Chondrocyte (in vitro differentiated cells): ENCODE data around the gene ASCC2. TPM values are rescaled to one million over a fixed set of nuclear protein-coding genes. Genes with fewer than 3 reads are reported as not detected.

Experiments used
- DNase-seq: peaks from one replicate; pipeline ENCODE4 v3.0.0; 2021; ENCODE audit warnings: mixed read lengths, low spot score
- H3K27ac Mint-ChIP-seq: one replicate; pipeline ENCODE4 v1.8.0; 2021; ENCODE audit warnings: mild to moderate bottlenecking, moderate library complexity, mixed read lengths; ENCODE audit not compliant: unreplicated experiment
- H3K27me3 Mint-ChIP-seq: 2 replicates; pipeline ENCODE4 v1.8.0; 2021; ENCODE audit warnings: low read depth, mixed read lengths
- H3K36me3 Mint-ChIP-seq: 2 replicates; pipeline ENCODE4 v1.8.0; 2021; ENCODE audit warnings: low read depth, mixed read lengths
- H3K4me1 Mint-ChIP-seq: 2 replicates; pipeline ENCODE4 v1.8.0; 2021; ENCODE audit warnings: low read depth, mild to moderate bottlenecking, mixed read lengths
- H3K4me3 Mint-ChIP-seq: one replicate; pipeline ENCODE4 v1.8.0; 2021; ENCODE audit warnings: mild to moderate bottlenecking, moderate library complexity, mixed read lengths; ENCODE audit not compliant: unreplicated experiment
- H3K9me3 Mint-ChIP-seq: 2 replicates; pipeline ENCODE4 v1.8.0; 2021; ENCODE audit warnings: low read depth, mixed read lengths
- total RNA-seq: library from RNA; stranded (reverse); gene quantifications from 3 replicates; pipeline ENCODE4 v1.2.1, GENCODE V29; 2021
- TF ChIP-seq, protein P1 (sequence below): fragments of 200-600 bp; sonication (generic); IDR thresholded peaks from 2 replicates; pipeline ENCODE4 v1.5.0; 2021; ENCODE audit warnings: antibody characterized with exemption, mild to moderate bottlenecking, moderate library complexity

ASCC2 gene
- total RNA-seq, 1 donor from 2014 or later, result 43.2 TPM

DNA sequence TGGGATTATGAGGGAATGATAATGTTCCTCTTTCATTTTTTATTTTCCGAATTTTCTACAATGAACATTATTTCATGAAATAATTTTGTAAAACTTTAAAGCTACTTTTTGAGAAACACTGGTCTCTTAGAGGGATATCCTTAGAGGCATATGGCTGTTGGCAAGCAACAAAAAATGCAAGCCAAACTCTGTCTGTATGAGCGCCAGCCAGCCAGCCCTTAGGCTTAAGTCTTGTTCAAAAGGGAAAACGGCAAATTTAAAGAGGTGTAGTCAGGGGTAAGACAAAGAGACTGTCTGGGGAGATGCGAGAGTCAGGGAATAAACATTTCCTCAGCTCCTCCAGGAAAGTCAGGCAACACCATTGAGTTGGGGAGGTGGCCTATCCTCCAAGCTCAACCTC, 22.5 kb downstream of the ASCC2 start:
- H3K27ac Mint-ChIP-seq, result no peak overlapping the region

DNA sequence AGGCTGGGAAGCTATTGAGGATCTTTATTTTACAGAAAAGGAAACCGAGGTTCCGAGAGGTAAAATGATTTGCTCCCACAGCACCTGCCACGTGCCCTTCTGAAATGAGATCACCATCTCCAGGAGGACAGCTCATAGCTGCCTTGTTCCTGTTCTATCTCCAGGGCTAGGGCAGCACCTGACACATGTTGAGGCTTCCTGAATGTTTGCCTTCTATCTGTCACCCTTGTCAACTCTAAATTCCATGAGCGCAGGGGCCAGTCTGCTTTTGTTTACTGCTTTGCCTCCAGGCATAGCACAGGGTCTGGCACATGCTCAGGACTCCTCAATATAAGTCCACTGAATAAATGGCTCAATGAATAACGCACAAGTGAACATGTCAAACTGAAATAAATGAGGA, 24.1 kb downstream of the ASCC2 start:
- H3K36me3 Mint-ChIP-seq, result peaks cover 38% of the 10 kb centered on the region

More for the DNA sequence above, 22.5 kb downstream of the ASCC2 start:
- no peaks in the 10 kb centered on the region for H3K27me3 Mint-ChIP-seq
- H3K4me1 Mint-ChIP-seq, result no peaks in the 10 kb centered on the region
- TF ChIP-seq, protein P1, sequence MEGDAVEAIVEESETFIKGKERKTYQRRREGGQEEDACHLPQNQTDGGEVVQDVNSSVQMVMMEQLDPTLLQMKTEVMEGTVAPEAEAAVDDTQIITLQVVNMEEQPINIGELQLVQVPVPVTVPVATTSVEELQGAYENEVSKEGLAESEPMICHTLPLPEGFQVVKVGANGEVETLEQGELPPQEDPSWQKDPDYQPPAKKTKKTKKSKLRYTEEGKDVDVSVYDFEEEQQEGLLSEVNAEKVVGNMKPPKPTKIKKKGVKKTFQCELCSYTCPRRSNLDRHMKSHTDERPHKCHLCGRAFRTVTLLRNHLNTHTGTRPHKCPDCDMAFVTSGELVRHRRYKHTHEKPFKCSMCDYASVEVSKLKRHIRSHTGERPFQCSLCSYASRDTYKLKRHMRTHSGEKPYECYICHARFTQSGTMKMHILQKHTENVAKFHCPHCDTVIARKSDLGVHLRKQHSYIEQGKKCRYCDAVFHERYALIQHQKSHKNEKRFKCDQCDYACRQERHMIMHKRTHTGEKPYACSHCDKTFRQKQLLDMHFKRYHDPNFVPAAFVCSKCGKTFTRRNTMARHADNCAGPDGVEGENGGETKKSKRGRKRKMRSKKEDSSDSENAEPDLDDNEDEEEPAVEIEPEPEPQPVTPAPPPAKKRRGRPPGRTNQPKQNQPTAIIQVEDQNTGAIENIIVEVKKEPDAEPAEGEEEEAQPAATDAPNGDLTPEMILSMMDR, result no peak
- H3K9me3 Mint-ChIP-seq, result no peaks in the 10 kb centered on the region
- peaks cover 38% of the 10 kb centered on the region for H3K36me3 Mint-ChIP-seq
- no peak overlapping the region for H3K4me3 Mint-ChIP-seq
- no peak for DNase-seq

DNA sequence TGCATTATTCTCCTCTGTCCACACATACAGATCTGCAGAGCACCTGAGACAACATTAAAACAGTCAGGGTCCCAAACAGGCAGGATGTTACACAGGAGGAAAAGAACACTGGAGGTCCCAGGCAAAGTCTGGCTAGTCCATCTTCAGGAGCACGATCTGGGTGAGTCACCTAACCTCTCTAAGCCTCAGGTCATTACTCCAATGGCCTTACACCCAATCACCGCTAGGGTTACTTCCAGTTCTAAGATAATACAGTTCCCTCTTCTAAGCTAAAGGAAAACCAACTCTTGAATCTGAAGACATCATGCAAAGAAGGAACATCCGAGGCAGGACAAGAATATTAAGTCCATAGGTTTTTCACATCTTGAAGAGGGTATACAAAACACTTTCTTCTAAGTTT, 24.5 kb downstream of the ASCC2 start:
- Mint-ChIP-seq H3K36me3 (peaks cover 34% of the 10 kb centered on the region), H3K4me1 (no peaks in the 10 kb centered on the region), H3K27ac (no peak overlapping the region), H3K27me3 (no peaks in the 10 kb centered on the region), H3K9me3 (no peaks in the 10 kb centered on the region), H3K4me3 (no peak overlapping the region)
- TF ChIP-seq, protein P1, result peak; percentile 13
- DNase-seq, result no peak

More for the DNA sequence above, 24.1 kb downstream of the ASCC2 start:
- H3K4me3 Mint-ChIP-seq, result no peak overlapping the region
- TF ChIP-seq, protein P1, result no peak
- no peaks in the 10 kb centered on the region for H3K4me1 Mint-ChIP-seq
- DNase-seq, result no peak
- H3K9me3 Mint-ChIP-seq, result no peaks in the 10 kb centered on the region
- no peaks in the 10 kb centered on the region for H3K27me3 Mint-ChIP-seq
- no peak overlapping the region for H3K27ac Mint-ChIP-seq

DNA sequence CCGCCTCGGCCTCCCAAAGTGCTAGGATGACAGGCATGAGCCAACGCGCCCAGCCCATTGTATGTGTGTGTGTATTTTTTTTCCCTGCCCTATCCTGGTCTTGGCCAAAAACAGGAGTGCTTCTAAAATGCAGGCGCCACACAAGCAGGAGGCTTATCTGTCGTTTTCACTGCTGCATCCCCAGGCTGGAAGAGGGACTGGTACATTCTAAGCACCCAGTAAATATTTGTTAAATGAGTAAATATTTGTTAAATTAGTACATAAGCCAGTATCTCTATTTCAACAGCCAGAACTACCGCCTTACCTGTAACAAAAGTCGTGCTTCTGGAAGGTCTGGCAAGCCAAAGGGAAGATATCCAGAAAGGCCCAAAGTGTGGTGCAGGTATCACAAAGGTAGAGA, 24.9 kb downstream of the ASCC2 start:
- H3K9me3 Mint-ChIP-seq, result no peaks in the 10 kb centered on the region
- no peaks in the 10 kb centered on the region for H3K4me1 Mint-ChIP-seq
- TF ChIP-seq, protein P1, result no peak
- no peaks in the 10 kb centered on the region for H3K27me3 Mint-ChIP-seq
- no peak overlapping the region for H3K27ac Mint-ChIP-seq
- H3K4me3 Mint-ChIP-seq, result no peak overlapping the region
- H3K36me3 Mint-ChIP-seq, result peaks cover 33% of the 10 kb centered on the region
- DNase-seq, result no peak

DNA sequence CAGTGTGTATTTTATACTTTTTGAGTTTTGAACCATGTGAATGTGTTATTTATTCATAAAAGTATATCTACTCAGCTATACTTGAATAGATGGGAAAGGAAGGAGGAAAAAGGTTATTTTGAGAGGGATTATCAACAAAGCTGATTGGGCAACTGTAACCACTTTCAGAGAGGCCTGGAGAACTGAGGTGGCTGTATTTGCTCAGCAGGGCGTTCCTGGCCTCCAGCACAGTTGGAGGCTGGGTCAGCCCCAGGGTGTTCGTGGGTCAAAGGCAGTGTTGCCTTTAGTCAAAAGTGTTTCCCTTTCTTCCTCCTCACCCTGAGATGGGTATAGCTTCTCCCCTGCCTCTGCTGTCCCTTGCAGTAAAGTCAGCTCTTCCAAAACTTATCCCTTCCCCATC, 26.7 kb downstream of the ASCC2 start:
- TF ChIP-seq, protein P1, result no peak
- Mint-ChIP-seq H3K36me3 (peaks cover 37% of the 10 kb centered on the region), H3K4me3 (no peak overlapping the region), H3K27me3 (no peaks in the 10 kb centered on the region), H3K27ac (no peak overlapping the region), H3K9me3 (no peaks in the 10 kb centered on the region), H3K4me1 (no peaks in the 10 kb centered on the region)
- no peak for DNase-seq
